ENCODE data around the gene UBE2QL1.

UBE2QL1 gene

DNA sequence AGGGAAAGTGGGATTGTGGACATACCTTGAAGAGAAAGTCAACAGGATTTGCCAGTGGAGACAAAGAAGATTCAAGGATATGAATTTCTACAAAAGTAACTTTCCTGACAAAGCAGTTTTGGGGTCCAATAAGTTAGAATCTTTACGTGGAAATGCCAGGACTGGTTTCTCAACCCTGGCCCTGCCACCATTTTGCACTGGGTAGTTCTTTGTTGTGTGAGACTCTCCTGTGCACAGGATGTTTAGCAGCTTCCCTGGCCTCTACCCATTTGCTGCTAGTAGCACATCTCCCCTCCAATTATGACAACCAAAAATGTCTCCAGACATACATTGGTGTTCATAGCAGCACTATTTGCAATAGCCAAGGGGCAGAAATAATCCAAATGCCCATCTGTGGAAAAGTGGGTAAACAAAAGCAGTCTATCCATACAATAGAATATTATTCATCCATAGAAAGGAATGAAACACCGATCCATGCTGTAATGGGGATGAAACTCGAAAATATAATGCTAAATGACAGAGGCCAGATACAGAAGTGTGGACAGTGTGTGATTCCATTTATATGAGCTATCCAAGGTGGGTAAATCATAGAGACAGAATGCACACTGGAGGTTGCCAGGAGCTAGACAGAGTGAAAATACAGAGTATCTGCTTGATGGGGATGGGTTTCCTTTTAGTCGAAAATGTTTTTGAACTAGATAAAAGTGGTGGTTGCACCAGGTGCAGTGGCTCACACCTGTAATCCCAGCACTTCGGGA, 92.8 kb downstream of the UBE2QL1 start:
- no peak for DNase-seq

GRCh38 chr5:6542421-6543345, 94.0 kb downstream of the UBE2QL1 start:
- no peak for DNase-seq

DNA sequence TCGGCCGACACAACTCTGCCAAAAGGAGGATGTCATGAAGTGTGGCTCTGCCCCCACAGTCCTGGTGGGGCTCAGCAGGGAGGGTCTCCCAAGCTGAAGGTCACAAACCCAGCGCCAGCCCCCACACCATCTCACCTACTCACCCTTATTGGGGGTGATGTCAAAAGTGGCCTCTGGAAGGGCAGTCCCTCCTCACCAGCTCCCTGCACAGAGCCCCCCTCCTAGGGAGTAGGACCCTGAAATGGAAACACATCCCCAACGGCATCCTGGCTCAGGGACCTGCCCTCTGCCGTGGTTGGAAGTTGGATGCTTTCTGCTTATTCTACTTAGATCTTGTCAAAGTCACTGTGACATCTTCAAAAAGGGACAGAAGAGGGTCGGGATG, 94.7 kb downstream of the UBE2QL1 start:
- DNase-seq: no peak

DNA sequence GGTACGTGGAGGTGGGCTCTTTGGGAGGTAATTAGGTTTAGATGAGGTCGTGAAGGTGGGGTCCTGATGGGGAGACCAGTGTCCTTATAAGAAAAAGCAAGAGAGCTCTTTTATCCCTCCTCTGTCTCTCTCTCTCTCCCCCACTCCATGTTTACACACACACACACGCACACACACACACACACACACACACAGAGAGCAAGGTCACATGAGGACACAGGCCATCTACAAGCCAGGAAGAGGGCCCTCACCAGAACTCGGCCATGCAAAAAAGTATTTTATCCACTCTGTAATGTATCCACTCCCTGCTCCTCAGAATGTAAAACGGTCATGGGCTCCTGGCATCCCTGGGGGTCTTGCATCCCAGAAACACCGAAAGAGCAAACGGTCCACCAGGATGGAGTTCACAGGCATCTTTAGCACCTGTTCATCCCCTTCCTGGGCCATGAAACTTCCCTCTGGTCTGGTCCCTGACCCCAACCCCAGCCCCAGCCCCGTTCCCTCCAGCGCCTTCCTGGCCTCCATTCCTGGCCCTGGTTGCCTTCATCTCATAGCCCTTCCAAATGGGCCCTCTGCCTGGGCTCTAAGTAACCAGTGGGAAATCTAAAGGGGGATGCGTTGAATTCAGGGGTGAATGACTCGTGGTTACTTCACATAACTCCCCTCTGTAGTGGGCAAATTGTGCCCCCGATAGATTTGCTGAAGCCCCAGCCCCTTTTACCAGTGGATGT, 95.3 kb downstream of the UBE2QL1 start:
- no peak for DNase-seq
